ENCODE data around the gene FARP1.

- TF ChIP-seq, protein P1, sequence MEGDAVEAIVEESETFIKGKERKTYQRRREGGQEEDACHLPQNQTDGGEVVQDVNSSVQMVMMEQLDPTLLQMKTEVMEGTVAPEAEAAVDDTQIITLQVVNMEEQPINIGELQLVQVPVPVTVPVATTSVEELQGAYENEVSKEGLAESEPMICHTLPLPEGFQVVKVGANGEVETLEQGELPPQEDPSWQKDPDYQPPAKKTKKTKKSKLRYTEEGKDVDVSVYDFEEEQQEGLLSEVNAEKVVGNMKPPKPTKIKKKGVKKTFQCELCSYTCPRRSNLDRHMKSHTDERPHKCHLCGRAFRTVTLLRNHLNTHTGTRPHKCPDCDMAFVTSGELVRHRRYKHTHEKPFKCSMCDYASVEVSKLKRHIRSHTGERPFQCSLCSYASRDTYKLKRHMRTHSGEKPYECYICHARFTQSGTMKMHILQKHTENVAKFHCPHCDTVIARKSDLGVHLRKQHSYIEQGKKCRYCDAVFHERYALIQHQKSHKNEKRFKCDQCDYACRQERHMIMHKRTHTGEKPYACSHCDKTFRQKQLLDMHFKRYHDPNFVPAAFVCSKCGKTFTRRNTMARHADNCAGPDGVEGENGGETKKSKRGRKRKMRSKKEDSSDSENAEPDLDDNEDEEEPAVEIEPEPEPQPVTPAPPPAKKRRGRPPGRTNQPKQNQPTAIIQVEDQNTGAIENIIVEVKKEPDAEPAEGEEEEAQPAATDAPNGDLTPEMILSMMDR (IDR thresholded peaks at IDR 0.05; ENCODE audit: insufficient read depth, low read depth, low read length), result no peak
- no peak for TF ChIP-seq EZH2 (IDR thresholded peaks at IDR 0.05; ENCODE audit: insufficient read depth, low read length)
Observed at GRCh38 chr13:98384739-98385138, 241.8 kb downstream of the FARP1 start.

Measured in astrocyte (in vitro differentiated cells and primary cell).